OCI-LY1 (cell line): ENCODE data around the gene CAMTA1.

Experiments
- H2AFZ ChIP-seq: fragments of 200-600 bp; sonication (generic), shearing (Covaris generic); 2 replicates; pipeline ENCODE4 v1.6.0; 2014; ENCODE audit warnings: antibody characterized with exemption, mild to moderate bottlenecking, low read length
- H3F3A ChIP-seq: fragments of 200-600 bp; sonication (generic), shearing (Covaris generic); 2 replicates; pipeline ENCODE4 v1.6.0; 2014; ENCODE audit warnings: mild to moderate bottlenecking, antibody characterized with exemption, low read length, moderate library complexity; ENCODE audit not compliant: insufficient read depth
- H3K27ac ChIP-seq: fragments of 200-600 bp; sonication (generic); 2 replicates; pipeline ENCODE4 v1.5.1; 2014; ENCODE audit warnings: low read length, mixed run types, mild to moderate bottlenecking, low read depth; ENCODE audit not compliant: poor library complexity, severe bottlenecking
- H3K27me3 ChIP-seq: fragments of 200-600 bp; sonication (generic); 2 replicates; pipeline ENCODE4 v1.6.0; 2014; ENCODE audit warnings: antibody characterized with exemption, mild to moderate bottlenecking, low read length, moderate library complexity; ENCODE audit not compliant: insufficient read depth
- H3K36me3 ChIP-seq: fragments of 200-600 bp; sonication (generic); 2 replicates; pipeline ENCODE4 v1.6.1; 2014; ENCODE audit warnings: mild to moderate bottlenecking, antibody characterized with exemption, low read length, moderate library complexity, mixed read lengths; ENCODE audit not compliant: insufficient read depth
- H3K4me1 ChIP-seq: fragments of 200-600 bp; sonication (generic); 2 replicates; pipeline ENCODE4 v1.5.1; 2014; ENCODE audit warnings: mild to moderate bottlenecking, low read length, moderate library complexity; ENCODE audit not compliant: insufficient read depth, severe bottlenecking
- H3K4me2 ChIP-seq: fragments of 200-600 bp; sonication (generic), shearing (Covaris generic); 2 replicates; pipeline ENCODE4 v1.6.1; 2014; ENCODE audit warnings: low read length
- H3K4me3 ChIP-seq: fragments of 200-600 bp; sonication (generic); 2 replicates; pipeline ENCODE4 v1.5.1; 2014; ENCODE audit warnings: low read length, low read depth, mild to moderate bottlenecking, mixed read lengths; ENCODE audit not compliant: poor library complexity, severe bottlenecking
- H3K79me2 ChIP-seq: fragments of 200-600 bp; shearing (Covaris generic); 2 replicates; pipeline ENCODE4 v1.6.1; 2016; ENCODE audit warnings: mixed run types, low read length, mixed read lengths; ENCODE audit not compliant: insufficient read depth
- H3K9ac ChIP-seq: fragments of 200-600 bp; sonication (generic), shearing (Covaris generic); 2 replicates; pipeline ENCODE4 v1.6.1; 2014; ENCODE audit warnings: mild to moderate bottlenecking, low read length, mixed read lengths
- H3K9me2 ChIP-seq: fragments of 200-600 bp; sonication (generic), shearing (Covaris generic); 2 replicates; pipeline ENCODE4 v1.6.1; 2014; ENCODE audit warnings: low read depth, mild to moderate bottlenecking, low read length, mixed read lengths
- H3K9me3 ChIP-seq: fragments of 200-600 bp; shearing (Covaris generic); 2 replicates; pipeline ENCODE4 v1.6.1; 2014; ENCODE audit warnings: low read length, mixed read lengths
- H4K20me1 ChIP-seq: fragments of 200-600 bp; sonication (generic), shearing (Covaris generic); 2 replicates; pipeline ENCODE4 v1.6.0; 2016; ENCODE audit warnings: mild to moderate bottlenecking, low read length; ENCODE audit not compliant: insufficient read depth
- CTCF ChIP-seq: fragments of 200-600 bp; sonication (generic), shearing (Covaris generic); IDR thresholded peaks from 2 replicates; pipeline ENCODE4 v1.5.1; 2017; ENCODE audit warnings: mild to moderate bottlenecking, antibody characterized with exemption, low read length, moderate library complexity, mixed read lengths
- EZH2 ChIP-seq: fragments of 200-600 bp; sonication (generic), shearing (Covaris generic); IDR thresholded peaks from 2 replicates; pipeline ENCODE4 v1.8.0; 2017; ENCODE audit warnings: borderline replicate concordance, mixed run types, mild to moderate bottlenecking, antibody characterized with exemption, low read length, moderate library complexity, mixed read lengths

Gene CAMTA1

GRCh38 chr1:6953907-6954364 lies 168.7 kb downstream of the CAMTA1 start:
- H3K9me2 ChIP-seq, result no peaks in the 10 kb centered on the region
- H4K20me1 ChIP-seq, result no peaks in the 10 kb centered on the region
- no peak overlapping the region for H3K27ac ChIP-seq
- H3K9me3 ChIP-seq, result no peaks in the 10 kb centered on the region
- H3F3A ChIP-seq, result no peaks in the 10 kb centered on the region
- no peaks in the 10 kb centered on the region for H3K4me1 ChIP-seq
- H2AFZ ChIP-seq, result no peak overlapping the region
- H3K27me3 ChIP-seq, result 0 out of 2 replicates have a peak, but pooled peaks cover 1% of the 10 kb centered on the region
- no peak overlapping the region for H3K4me3 ChIP-seq
- H3K4me2 ChIP-seq, result no peak overlapping the region
- no peaks in the 10 kb centered on the region for H3K79me2 ChIP-seq
- no peaks in the 10 kb centered on the region for H3K36me3 ChIP-seq
- H3K9ac ChIP-seq, result no peak overlapping the region
- TF ChIP-seq CTCF, result no peak
- TF ChIP-seq EZH2, result no peak

DNA sequence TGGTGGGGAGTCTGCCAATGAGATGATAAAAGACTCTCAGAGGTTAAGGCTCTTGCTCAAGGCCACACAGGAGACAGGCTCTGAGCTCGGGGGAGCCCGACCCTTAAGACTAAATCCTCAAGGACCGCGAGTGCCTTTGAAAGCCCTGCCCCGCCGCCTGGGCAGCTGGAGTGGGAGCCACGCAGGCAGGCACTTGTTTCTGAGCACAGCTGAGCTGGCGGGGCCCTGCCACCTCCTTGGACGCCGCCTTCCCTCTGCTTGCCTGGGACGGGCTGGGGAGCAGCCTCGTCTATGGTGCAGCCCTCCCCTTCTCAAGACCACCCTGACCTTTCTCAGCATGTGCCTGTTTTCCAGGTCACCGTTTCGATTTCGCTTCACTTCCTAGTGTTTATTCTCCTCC lies 169.3 kb downstream of the CAMTA1 start:
- H3K9me2 ChIP-seq, result no peaks in the 10 kb centered on the region
- H3K9ac ChIP-seq, result no peak overlapping the region
- H3K4me1 ChIP-seq, result no peaks in the 10 kb centered on the region
- H3K36me3 ChIP-seq, result no peaks in the 10 kb centered on the region
- no peaks in the 10 kb centered on the region for H3K79me2 ChIP-seq
- H3K27ac ChIP-seq, result no peak overlapping the region
- H3F3A ChIP-seq, result no peaks in the 10 kb centered on the region
- H3K4me3 ChIP-seq, result no peak overlapping the region
- H3K9me3 ChIP-seq, result no peaks in the 10 kb centered on the region
- H3K27me3 ChIP-seq, result no peaks in the 10 kb centered on the region
- no peaks in the 10 kb centered on the region for H4K20me1 ChIP-seq
- no peak overlapping the region for H3K4me2 ChIP-seq
- TF ChIP-seq EZH2 (no peak), CTCF (no peak)
- H2AFZ ChIP-seq, result no peak overlapping the region

GRCh38 chr1:6955357-6956094 lies 170.3 kb downstream of the CAMTA1 start:
- H3K4me1 ChIP-seq, result no peaks in the 10 kb centered on the region
- H3K27ac ChIP-seq, result no peak overlapping the region

More at GRCh38 chr1:6955357-6956094, 170.3 kb downstream of the CAMTA1 start:
- H3K4me3 ChIP-seq, result no peak overlapping the region
- no peaks in the 10 kb centered on the region for H3K9me3 ChIP-seq
- H3K36me3 ChIP-seq, result no peaks in the 10 kb centered on the region
- no peak for TF ChIP-seq CTCF
- no peak for TF ChIP-seq EZH2
- no peak overlapping the region for H3K9ac ChIP-seq
- H3F3A ChIP-seq, result no peaks in the 10 kb centered on the region
- no peak overlapping the region for H3K4me2 ChIP-seq
- H3K9me2 ChIP-seq, result no peaks in the 10 kb centered on the region
- H2AFZ ChIP-seq, result no peak overlapping the region
- H3K27me3 ChIP-seq, result no peaks in the 10 kb centered on the region
- H3K79me2 ChIP-seq, result no peaks in the 10 kb centered on the region
- no peaks in the 10 kb centered on the region for H4K20me1 ChIP-seq
